Measurements from ENCODE around the gene KY. TPM values are rescaled to one million over a fixed set of nuclear protein-coding genes. Genes with fewer than 3 reads are reported as not detected.
A peak's percentile ranks its signal among the peaks of the same experiment; 100 is the strongest.

The KY gene
- total RNA-seq, 1 donor from 2014 or later: 3.7 TPM

DNA sequence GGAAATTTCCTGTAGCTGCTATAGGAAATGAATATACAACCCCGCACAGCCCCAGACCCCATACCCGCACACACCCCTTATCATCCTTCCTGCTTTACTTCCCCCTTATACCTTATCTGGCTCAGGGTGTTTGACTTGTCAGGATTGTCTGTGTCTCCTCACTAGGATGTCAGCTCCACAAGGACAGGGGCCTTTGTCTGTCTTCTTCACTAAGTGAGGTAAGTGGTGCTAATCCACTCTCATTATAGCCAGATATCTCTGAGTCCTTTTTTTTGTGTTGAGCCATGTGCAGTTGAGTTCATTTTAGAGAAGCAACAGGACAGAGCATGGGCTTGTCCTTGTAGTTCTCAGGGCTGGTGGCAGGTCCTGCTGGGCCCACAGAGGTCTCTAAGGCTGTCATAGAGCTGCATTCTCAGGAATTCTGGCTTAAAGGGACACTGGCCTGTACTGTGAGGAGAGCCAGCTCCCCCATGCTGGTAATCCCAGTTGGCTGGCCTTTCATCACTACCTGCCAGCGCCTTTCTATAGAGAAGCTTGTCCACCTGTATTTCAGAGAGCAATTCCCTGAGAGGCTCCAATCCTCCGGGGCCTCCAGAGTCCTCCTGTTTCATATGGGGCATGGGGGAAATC, 9.0 kb downstream of the KY start:
- intact Hi-C loops (cut with DNase I): no loop called here
- no peak overlapping the region for H3K27ac ChIP-seq
- DNase-seq (ENCODE audit: extremely low spot score in 2 of 2): peak; percentile 61 to 75
- H3K9me3 ChIP-seq: no peaks in the 10 kb centered on the region
- TF ChIP-seq, protein P1, sequence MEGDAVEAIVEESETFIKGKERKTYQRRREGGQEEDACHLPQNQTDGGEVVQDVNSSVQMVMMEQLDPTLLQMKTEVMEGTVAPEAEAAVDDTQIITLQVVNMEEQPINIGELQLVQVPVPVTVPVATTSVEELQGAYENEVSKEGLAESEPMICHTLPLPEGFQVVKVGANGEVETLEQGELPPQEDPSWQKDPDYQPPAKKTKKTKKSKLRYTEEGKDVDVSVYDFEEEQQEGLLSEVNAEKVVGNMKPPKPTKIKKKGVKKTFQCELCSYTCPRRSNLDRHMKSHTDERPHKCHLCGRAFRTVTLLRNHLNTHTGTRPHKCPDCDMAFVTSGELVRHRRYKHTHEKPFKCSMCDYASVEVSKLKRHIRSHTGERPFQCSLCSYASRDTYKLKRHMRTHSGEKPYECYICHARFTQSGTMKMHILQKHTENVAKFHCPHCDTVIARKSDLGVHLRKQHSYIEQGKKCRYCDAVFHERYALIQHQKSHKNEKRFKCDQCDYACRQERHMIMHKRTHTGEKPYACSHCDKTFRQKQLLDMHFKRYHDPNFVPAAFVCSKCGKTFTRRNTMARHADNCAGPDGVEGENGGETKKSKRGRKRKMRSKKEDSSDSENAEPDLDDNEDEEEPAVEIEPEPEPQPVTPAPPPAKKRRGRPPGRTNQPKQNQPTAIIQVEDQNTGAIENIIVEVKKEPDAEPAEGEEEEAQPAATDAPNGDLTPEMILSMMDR (IDR thresholded peaks at IDR 0.05): no peak
- no peak for TF ChIP-seq POLR2A (IDR thresholded peaks at IDR 0.05)
- no peak for TF ChIP-seq POLR2AphosphoS5 (IDR thresholded peaks at IDR 0.05; ENCODE audit: insufficient read depth in 1 of 2, low read depth in 1 of 2)
- H3K36me3 ChIP-seq: no peaks in the 10 kb centered on the region
- H3K27me3 ChIP-seq: no peaks in the 10 kb centered on the region
- H3K4me1 ChIP-seq: no peaks in the 10 kb centered on the region
- H3K4me3 ChIP-seq: no peak overlapping the region

DNA sequence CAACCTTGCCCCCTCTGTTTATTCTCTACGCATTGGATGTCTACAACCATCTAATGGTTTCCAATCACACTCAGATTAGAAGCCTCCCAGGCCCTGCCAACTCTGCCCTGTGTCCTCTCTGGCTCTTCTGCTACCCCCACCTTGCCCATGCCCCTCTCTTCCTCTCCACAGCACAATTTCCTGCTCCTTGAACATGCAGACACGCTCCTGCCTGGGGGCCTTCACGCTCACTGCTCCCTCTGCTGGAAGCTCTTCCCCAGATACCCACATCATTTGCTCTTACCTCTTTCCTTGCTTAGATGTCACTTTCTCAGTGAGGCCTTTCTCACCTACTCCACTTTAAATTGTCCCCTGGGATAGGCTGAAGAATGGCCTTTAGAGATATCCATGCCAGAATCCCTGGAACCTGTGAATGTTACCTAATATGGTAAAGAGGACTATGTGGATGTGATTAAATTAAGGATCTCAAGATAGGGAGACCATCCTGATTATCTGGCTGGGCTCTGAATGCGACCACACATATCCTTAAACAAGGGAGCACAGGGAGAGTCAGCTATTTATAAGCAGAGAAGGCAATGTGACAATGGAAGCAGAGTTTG, 9.9 kb downstream of the KY start:
- no peaks in the 10 kb centered on the region for H3K36me3 ChIP-seq
- no peak overlapping the region for H3K4me3 ChIP-seq
- intact Hi-C loops (cut with DNase I): no loop called here
- no peaks in the 10 kb centered on the region for H3K27me3 ChIP-seq
- no peak for TF ChIP-seq POLR2AphosphoS5 (IDR thresholded peaks at IDR 0.05; ENCODE audit: insufficient read depth in 1 of 2, low read depth in 1 of 2)
- TF ChIP-seq, protein P1 (IDR thresholded peaks at IDR 0.05): no peak
- no peak for TF ChIP-seq POLR2A (IDR thresholded peaks at IDR 0.05)
- DNase-seq (ENCODE audit: extremely low spot score in 2 of 2): peak in 1 of 2 donors; percentile 62
- H3K27ac ChIP-seq: no peak overlapping the region
- no peaks in the 10 kb centered on the region for H3K9me3 ChIP-seq
- no peaks in the 10 kb centered on the region for H3K4me1 ChIP-seq

DNA sequence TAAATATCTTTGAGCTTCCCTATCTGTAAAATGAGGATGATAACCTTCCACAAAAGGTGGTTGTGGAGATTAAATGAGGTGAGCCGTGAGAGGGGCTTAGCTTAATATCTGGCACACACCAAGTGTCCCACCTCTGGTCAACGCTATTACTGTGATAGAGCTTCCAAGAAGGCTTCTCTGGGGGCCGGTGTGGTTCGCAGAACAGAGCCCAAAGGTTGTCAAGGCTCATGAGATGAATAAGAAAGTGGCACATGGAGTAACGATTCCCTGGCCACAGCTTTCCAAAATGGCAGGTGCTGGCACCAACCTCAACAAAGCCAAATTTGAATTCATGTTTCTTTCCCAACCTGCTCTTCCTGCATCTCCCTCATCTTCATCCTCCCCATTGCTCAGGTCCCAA, 10.4 kb downstream of the KY start:
- TF ChIP-seq POLR2A (IDR thresholded peaks at IDR 0.05): no peak
- no peak for TF ChIP-seq POLR2AphosphoS5 (IDR thresholded peaks at IDR 0.05; ENCODE audit: insufficient read depth in 1 of 2, low read depth in 1 of 2)
- TF ChIP-seq, protein P1 (IDR thresholded peaks at IDR 0.05): no peak
- no peak overlapping the region for H3K27ac ChIP-seq
- intact Hi-C loops (cut with DNase I): no loop called here
- no peaks in the 10 kb centered on the region for H3K27me3 ChIP-seq
- no peaks in the 10 kb centered on the region for H3K9me3 ChIP-seq
- H3K4me3 ChIP-seq: no peak overlapping the region
- H3K4me1 ChIP-seq: no peaks in the 10 kb centered on the region
- no peaks in the 10 kb centered on the region for H3K36me3 ChIP-seq
- DNase-seq (ENCODE audit: extremely low spot score in 2 of 2): peak; percentile 52 to 60

DNA sequence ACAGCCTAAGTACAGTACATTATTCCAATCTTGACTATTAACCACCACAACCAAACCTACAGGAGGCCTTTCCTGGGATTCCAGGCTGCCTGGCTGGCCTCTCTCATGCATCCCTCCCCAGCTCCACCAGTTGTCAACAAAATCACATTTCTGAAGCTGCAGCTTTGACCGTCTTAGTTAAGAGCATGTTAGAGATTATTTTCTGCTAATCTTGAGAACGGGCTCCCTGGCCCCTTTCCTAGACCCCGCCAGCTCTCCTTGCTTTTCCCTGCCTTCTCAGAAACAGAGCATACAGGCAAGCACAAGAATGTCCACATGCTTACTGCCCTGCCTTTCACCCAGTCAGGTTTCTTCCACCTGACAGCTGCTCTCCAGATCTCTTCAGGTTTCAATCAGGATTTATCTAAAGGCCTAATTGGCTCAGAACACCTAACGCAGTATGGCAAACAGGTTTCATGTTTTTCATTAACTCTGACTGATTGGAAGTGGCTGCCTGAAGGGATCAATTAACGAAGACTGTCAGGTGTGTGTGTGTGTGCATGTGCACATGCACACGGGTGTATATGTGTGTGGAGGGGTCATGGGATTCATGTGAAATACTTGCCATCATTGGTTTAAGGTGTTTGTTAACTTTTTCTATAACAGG, 12.3 kb downstream of the KY start:
- peak; percentile 62 to 70 for DNase-seq (ENCODE audit: extremely low spot score in 2 of 2)
- H3K36me3 ChIP-seq: no peaks in the 10 kb centered on the region

DNA sequence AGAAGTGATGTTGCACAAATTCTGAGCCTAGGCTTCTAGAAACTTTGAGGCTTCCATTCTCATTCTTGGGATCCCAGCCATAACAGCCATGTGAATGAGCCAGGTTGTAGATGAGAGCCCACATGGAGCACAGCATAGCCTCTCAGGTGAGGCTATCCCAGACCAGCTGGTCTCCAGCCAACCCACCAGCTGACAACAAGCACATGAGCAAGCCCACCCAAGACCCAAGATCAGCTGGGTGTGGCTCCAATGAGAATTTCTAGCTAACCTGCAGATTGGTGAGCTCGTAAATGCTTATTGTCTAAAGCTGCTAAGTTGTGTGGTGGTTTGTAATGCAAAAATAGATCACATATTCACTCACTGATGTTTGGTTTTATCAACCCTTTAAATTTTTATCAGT, 14.4 kb downstream of the KY start:
- intact Hi-C loops (cut with DNase I): no loop called here
- Histone ChIP-seq H3K4me3 (no peak overlapping the region), H3K27ac (no peak overlapping the region), H3K9me3 (no peaks in the 10 kb centered on the region), H3K27me3 (no peaks in the 10 kb centered on the region), H3K4me1 (no peaks in the 10 kb centered on the region), H3K36me3 (no peaks in the 10 kb centered on the region)
- DNase-seq (ENCODE audit: extremely low spot score in 2 of 2): peak in 1 of 2 donors; percentile 29
- TF ChIP-seq POLR2A (IDR thresholded peaks at IDR 0.05) (no peak), POLR2AphosphoS5 (IDR thresholded peaks at IDR 0.05; ENCODE audit: insufficient read depth in 1 of 2, low read depth in 1 of 2) (no peak)
- TF ChIP-seq, protein P1 (IDR thresholded peaks at IDR 0.05): no peak

More for the DNA sequence above, 12.3 kb downstream of the KY start:
- Histone ChIP-seq H3K27me3 (no peaks in the 10 kb centered on the region), H3K4me1 (no peaks in the 10 kb centered on the region), H3K4me3 (no peak overlapping the region), H3K27ac (no peak overlapping the region), H3K9me3 (no peaks in the 10 kb centered on the region)
- no peak for TF ChIP-seq POLR2AphosphoS5 (IDR thresholded peaks at IDR 0.05; ENCODE audit: insufficient read depth in 1 of 2, low read depth in 1 of 2)
- intact Hi-C loops (cut with DNase I): no loop called here

Measured in vagina (tissue), 2 donors.